ENCODE measurements around the gene LY6G6C. TPM values are rescaled to one million over a fixed set of nuclear protein-coding genes. Genes with fewer than 3 reads are reported as not detected.

LY6G6C gene
- total and polyA plus RNA-seq, 7 experiments from 2014 or later, result 1.2 TPM; not detected in 6

DNA sequence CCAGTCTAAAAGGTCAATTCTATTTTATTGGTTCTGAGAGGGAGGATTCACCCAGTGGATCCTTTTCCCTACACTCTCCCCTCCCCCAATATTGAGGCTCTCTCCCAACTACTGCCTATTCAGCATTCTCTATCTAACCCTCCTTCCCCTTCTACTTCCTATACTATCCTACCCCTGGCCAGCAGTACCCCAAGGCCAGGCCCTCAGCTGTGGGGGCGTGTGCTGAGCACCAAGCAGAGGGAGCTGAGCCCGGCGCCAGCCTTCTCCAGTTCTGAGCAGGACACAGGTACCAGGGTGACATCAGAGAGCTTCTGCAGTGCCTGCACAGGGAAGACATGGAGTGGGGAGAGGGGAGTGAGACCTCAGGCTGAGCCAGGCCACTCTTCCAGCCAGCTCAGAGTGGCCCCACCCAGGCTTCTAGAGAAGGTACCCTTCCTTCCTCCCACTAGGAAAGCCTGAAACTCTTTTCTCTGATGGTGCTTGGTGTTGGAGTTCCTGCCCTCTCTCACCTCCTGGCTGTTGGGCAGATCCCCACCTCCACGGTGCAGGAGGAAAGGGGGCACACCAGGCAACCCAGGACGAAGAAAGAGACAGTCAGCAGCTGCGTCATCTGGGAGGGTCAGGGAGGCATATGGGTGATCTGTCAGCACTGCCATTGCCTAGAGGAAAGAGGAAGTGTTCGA is 5.6 kb upstream of the LY6G6C start:
- Histone ChIP-seq H3K36me3 (ENCODE audit: control insufficient read depth in 2 of 3, insufficient read depth in 3 of 3, low read length in 3 of 3) (peaks cover 4 to 9% (median 7%) of the 10 kb centered on the region in 3 experiments), H3K27ac (ENCODE audit: low read depth, low read length) (no peak overlapping the region), H3K4me3 (ENCODE audit: low read length) (no peak overlapping the region), H3K27me3 (ENCODE audit: control insufficient read depth in 2 of 2, insufficient read depth in 2 of 2, low read length in 2 of 2) (no peaks in the 10 kb centered on the region), H3K4me1 (ENCODE audit: control insufficient read depth in 2 of 2, insufficient read depth in 2 of 2, low read length in 2 of 2) (peaks cover 9 to 13% of the 10 kb centered on the region in 2 donors), H3K9me3 (ENCODE audit: control insufficient read depth in 2 of 3, low read length in 3 of 3) (no peaks in the 10 kb centered on the region)
- peak overlapping the region; percentile 51 to 81 (median 65) for H3K4me3 Mint-ChIP-seq
- H3K36me3 Mint-ChIP-seq, result peaks cover 0 to 25% (median 5%) of the 10 kb centered on the region in 5 donors
- no peaks in the 10 kb centered on the region for H3K9me3 Mint-ChIP-seq
- no peak for DNase-seq
- CTCF ChIA-PET, result interaction anchor here (1.0 to 4.2 kb wide), 5 partner anchors 9 to 103 kb away, joined by 3 to 30 read pairs (median 13); partner anchors contain the start of genes MSH5 and VARS1
- H3K27me3 Mint-ChIP-seq, result no peaks in the 10 kb centered on the region
- peak overlapping the region; percentile 1 to 85 (median 63) for H3K27ac Mint-ChIP-seq
- intact Hi-C loops (cut with micrococcal nuclease), result no loop called here
- POLR2A ChIA-PET, result interaction anchor here (0.5 to 2.0 kb wide), 7 partner anchors 11 to 112 kb away, joined by 3 to 7 read pairs (median 4); partner anchors contain the start of gene LSM2
- ATAC-seq, result peak; percentile 67
- peaks cover 28 to 58% (median 48%) of the 10 kb centered on the region in 7 donors for H3K4me1 Mint-ChIP-seq

DNA sequence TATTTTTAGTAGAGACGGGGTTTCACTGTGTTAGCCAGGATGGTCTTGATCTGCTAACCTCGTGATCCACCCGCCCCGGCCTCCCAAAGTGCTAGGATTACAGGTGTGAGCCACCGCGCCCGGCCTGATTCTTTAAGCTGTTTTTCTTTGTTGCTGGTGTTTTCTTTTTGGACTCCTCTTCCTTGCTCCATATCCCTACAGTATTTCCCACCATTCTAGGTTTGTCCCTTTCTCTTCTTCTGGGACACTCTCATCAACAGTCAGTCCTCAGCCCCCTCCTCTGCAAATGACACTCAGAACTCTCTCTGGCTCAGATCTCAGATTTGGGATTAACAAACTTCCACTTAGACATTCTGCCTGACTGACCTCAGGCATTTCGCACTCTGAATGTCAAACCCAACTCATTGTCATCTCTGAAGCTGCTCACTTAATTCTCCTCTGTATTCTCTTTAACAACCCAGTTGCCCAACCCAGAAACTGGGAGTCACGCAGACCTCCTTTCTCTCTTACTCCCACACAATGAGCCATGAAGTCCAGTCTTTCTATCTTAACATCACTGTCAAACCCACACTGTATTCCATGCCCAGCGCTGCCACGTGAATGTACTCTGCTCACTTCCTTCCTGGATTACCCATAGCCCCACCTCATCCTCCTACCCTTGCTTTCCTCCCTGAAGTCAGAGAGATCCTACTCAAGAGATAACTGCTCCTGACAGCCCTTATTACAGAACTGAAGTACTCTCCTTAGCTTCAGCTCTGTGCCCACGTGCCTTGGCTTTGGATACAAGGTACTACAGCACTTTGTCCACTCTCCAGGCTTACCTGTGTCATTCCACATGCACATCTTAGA is 4.2 kb upstream of the LY6G6C start:
- no peaks in the 10 kb centered on the region for H3K27me3 ChIP-seq (ENCODE audit: control insufficient read depth in 2 of 2, insufficient read depth in 2 of 2, low read length in 2 of 2)
- no peaks in the 10 kb centered on the region for H3K9me3 ChIP-seq (ENCODE audit: control insufficient read depth in 2 of 3, low read length in 3 of 3)
- Mint-ChIP-seq H3K36me3 (peaks cover 0 to 19% (median 0%) of the 10 kb centered on the region in 5 donors), H3K27me3 (peaks cover 0 to 2% (median 0%) of the 10 kb centered on the region in 5 donors), H3K4me1 (peaks cover 28 to 58% (median 45%) of the 10 kb centered on the region in 7 donors), H3K27ac (peak overlapping the region in 5 of 9 donors; percentile 7 to 25 (median 9)), H3K4me3 (peak overlapping the region in 2 of 10 donors; percentile 1 to 20), H3K9me3 (no peaks in the 10 kb centered on the region)
- no peak overlapping the region for H3K4me3 ChIP-seq (ENCODE audit: low read length)
- peaks cover 9 to 13% of the 10 kb centered on the region in 2 donors for H3K4me1 ChIP-seq (ENCODE audit: control insufficient read depth in 2 of 2, insufficient read depth in 2 of 2, low read length in 2 of 2)
- CTCF ChIA-PET, result interaction anchor here (0.8 to 1.2 kb wide), 2 partner anchors 8 to 53 kb away, joined by 3 read pairs; no protein-coding TSS in a partner anchor
- intact Hi-C loops (cut with micrococcal nuclease), result no loop called here
- no peak for DNase-seq
- no peak overlapping the region for H3K27ac ChIP-seq (ENCODE audit: low read depth, low read length)
- no peak for ATAC-seq
- POLR2A ChIA-PET, result interaction anchor here (0.6 to 1.3 kb wide), 3 partner anchors 10 to 144 kb away, joined by 3 read pairs; no protein-coding TSS in a partner anchor
- no peaks in the 10 kb centered on the region for H3K36me3 ChIP-seq (ENCODE audit: control insufficient read depth in 2 of 3, insufficient read depth in 3 of 3, low read length in 3 of 3)

DNA sequence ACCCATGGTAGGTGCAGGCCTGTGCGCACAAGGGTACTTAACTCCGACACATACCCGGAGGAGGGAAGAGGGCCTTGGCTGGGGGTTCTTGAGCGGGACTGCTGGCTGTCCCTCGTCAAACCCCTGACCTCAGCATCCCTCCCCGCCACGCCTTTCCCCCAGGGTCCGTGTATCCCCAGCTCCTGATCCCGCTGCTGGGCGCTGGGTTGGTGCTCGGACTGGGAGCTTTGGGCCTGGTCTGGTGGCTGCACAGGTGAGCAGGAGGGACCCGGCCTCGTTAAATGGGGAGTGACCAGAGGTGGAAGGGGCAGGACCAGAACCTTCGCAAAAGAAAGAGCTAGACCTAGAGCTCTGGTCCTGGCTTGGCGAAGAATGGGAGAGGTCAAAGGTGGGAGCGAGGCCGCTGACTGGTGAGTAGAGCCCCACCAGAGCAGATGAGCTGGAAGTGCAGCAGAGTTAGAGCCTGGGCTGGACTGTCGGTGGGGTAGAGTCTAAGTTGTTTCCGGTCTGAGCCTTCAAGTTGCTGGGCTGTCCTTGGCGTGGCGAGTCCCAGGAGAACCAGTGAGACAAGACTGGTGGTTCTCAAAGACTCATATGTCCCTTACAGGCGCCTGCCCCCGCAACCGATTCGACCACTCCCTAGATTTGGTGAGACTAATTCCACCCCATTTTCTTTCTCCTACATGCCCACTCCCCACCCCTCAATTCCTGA is 2.6 kb upstream of the LY6G6C start:
- peak overlapping the region in 1 of 9 donors; percentile 62 for H3K27ac Mint-ChIP-seq
- peaks cover 28 to 48% (median 36%) of the 10 kb centered on the region in 7 donors for H3K4me1 Mint-ChIP-seq

DNA sequence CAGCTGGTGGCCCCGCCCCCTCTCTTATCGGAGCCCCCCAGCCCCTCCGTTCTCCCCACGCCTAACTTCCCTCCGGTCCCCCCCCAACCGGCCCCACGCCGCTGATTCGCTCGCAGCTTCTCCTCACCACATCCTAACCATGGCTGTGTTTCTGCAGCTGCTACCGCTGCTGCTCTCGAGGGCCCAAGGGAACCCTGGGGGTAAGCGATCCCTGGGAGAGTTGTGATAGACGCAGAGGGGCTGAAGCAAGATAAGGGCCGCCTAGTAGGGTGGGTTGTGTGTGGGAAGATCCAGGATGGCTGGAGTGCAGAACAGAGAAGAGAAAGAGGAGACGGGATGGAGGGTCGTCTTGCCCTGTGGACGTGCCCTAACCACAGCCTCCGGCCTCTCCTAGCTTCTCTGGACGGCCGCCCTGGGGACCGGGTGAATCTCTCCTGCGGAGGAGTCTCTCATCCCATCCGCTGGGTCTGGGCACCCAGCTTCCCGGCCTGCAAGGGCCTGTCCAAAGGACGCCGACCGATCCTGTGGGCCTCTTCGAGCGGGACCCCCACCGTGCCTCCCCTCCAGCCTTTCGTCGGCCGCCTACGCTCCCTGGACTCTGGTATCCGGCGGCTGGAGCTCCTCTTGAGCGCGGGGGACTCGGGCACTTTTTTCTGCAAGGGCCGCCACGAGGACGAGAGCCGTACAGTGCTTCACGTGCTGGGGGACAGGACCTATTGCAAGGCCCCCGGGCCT is 1.9 kb upstream of the LY6G6C start, which contains the start of gene MPIG6B:
Gene MPIG6B, plus strand, starts transcription at position 129 of the 735 bp plus-strand sequence. Its CDS starts 11 bp downstream, at position 140.
- Histone ChIP-seq H3K4me1 (ENCODE audit: control insufficient read depth in 2 of 2, insufficient read depth in 2 of 2, low read length in 2 of 2) (peaks cover 0 to 13% of the 10 kb centered on the region in 2 donors), H3K27ac (ENCODE audit: low read depth, low read length) (no peak within 1 kb of the TSS), H3K4me3 (ENCODE audit: low read length) (no peak within 1 kb of the TSS), H3K9me3 (ENCODE audit: control insufficient read depth in 2 of 3, low read length in 3 of 3) (no peaks in the 10 kb centered on the region), H3K27me3 (ENCODE audit: control insufficient read depth in 2 of 2, insufficient read depth in 2 of 2, low read length in 2 of 2) (no peaks in the 10 kb centered on the region), H3K36me3 (ENCODE audit: control insufficient read depth in 2 of 3, insufficient read depth in 3 of 3, low read length in 3 of 3) (no peaks in the 10 kb centered on the region)
- Mint-ChIP-seq H3K36me3 (peaks cover 0 to 13% (median 0%) of the 10 kb centered on the region in 5 donors), H3K27me3 (peaks cover 0 to 6% (median 0%) of the 10 kb centered on the region in 5 donors), H3K27ac (peak within 1 kb of the TSS in 2 of 9 donors; percentile 45 to 84), H3K4me3 (peak within 1 kb of the TSS in 5 of 10 donors; percentile 4 to 64 (median 44)), H3K9me3 (no peaks in the 10 kb centered on the region), H3K4me1 (peaks cover 27 to 41% (median 31%) of the 10 kb centered on the region in 7 donors)
- intact Hi-C loops (cut with micrococcal nuclease), result no loop called here
- ChIA-PET POLR2A (interaction anchor here (0.7 to 1.0 kb wide), 3 partner anchors 9 to 49 kb away, joined by 4 read pairs; partner anchors contain the start of gene CLIC1), CTCF (interaction anchor here (0.6 kb wide), 1 partner anchor 1839 kb away, joined by 3 read pairs; no protein-coding TSS in a partner anchor)
- no peak for ATAC-seq
- DNase-seq, result no peak

More for the DNA sequence above, 2.6 kb upstream of the LY6G6C start:
- Mint-ChIP-seq H3K27me3 (peaks cover 0 to 6% (median 0%) of the 10 kb centered on the region in 5 donors), H3K4me3 (peak overlapping the region in 2 of 10 donors; percentile 4 to 44), H3K36me3 (peaks cover 0 to 15% (median 0%) of the 10 kb centered on the region in 5 donors), H3K9me3 (no peaks in the 10 kb centered on the region)
- ATAC-seq (no peak), DNase-seq (no peak)
- intact Hi-C loops (cut with micrococcal nuclease), result no loop called here
- Histone ChIP-seq H3K4me1 (ENCODE audit: control insufficient read depth in 2 of 2, insufficient read depth in 2 of 2, low read length in 2 of 2) (peaks cover 4 to 13% of the 10 kb centered on the region in 2 donors), H3K4me3 (ENCODE audit: low read length) (no peak overlapping the region), H3K36me3 (ENCODE audit: control insufficient read depth in 2 of 3, insufficient read depth in 3 of 3, low read length in 3 of 3) (no peaks in the 10 kb centered on the region), H3K27me3 (ENCODE audit: control insufficient read depth in 2 of 2, insufficient read depth in 2 of 2, low read length in 2 of 2) (no peaks in the 10 kb centered on the region), H3K27ac (ENCODE audit: low read depth, low read length) (no peak overlapping the region), H3K9me3 (ENCODE audit: control insufficient read depth in 2 of 3, low read length in 3 of 3) (no peaks in the 10 kb centered on the region)
- ChIA-PET POLR2A (interaction anchor here (0.7 kb wide), 3 partner anchors 12 to 1121 kb away, joined by 3 to 4 read pairs (median 4); partner anchors contain the start of gene CLIC1), CTCF (interaction anchor here (0.6 kb wide), 2 partner anchors 107 to 1838 kb away, joined by 3 read pairs; no protein-coding TSS in a partner anchor)

DNA sequence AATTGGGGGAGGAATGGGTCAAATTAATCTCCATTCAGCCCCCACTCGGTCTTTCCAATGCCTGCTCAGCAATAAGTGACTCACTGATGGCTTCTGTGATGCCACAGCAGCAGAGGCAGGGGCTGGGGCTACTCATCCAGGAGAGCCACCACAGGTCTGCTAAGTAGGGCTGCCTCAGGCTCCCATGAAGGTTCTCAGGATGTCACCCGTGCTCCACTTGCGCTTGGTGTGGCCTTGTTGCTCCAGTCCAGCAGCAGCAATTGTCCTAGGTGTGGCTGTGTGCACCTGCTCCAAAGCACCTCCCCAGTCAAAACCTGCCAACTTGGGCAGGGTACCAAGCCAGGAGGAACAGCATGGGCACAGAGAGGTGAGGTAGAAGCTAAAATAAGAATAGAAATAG is 627 bp upstream of the LY6G6C start:
- no peak overlapping the region for H3K4me3 ChIP-seq (ENCODE audit: low read length)
- H3K27ac ChIP-seq (ENCODE audit: low read depth, low read length), result no peak overlapping the region
- H3K9me3 Mint-ChIP-seq, result no peaks in the 10 kb centered on the region
- no peak overlapping the region for H3K27ac Mint-ChIP-seq
- no peaks in the 10 kb centered on the region for H3K9me3 ChIP-seq (ENCODE audit: control insufficient read depth in 2 of 3, low read length in 3 of 3)
- H3K27me3 Mint-ChIP-seq, result peaks cover 0 to 6% (median 0%) of the 10 kb centered on the region in 5 donors
- ATAC-seq, result no peak
- peaks cover 20 to 31% (median 26%) of the 10 kb centered on the region in 7 donors for H3K4me1 Mint-ChIP-seq
- ChIA-PET POLR2A (no interaction called here), CTCF (interaction anchor here (0.6 kb wide), 1 partner anchor 532 kb away, joined by 4 read pairs; no protein-coding TSS in a partner anchor)
- H3K36me3 ChIP-seq (ENCODE audit: control insufficient read depth in 2 of 3, insufficient read depth in 3 of 3, low read length in 3 of 3), result no peaks in the 10 kb centered on the region
- H3K4me3 Mint-ChIP-seq, result no peak overlapping the region
- H3K36me3 Mint-ChIP-seq, result peaks cover 0 to 8% (median 0%) of the 10 kb centered on the region in 5 donors
- H3K27me3 ChIP-seq (ENCODE audit: control insufficient read depth in 2 of 2, insufficient read depth in 2 of 2, low read length in 2 of 2), result no peaks in the 10 kb centered on the region
- H3K4me1 ChIP-seq (ENCODE audit: control insufficient read depth in 2 of 2, insufficient read depth in 2 of 2, low read length in 2 of 2), result peaks cover 0 to 2% of the 10 kb centered on the region in 2 donors
- DNase-seq, result no peak
- intact Hi-C loops (cut with micrococcal nuclease), result no loop called here

Data from naive thymus-derived CD4-positive, alpha-beta T cell (primary cell).